Esophagus squamous epithelium (tissue), 5 donors: ENCODE results near the gene APOC3. TPM values are rescaled to one million over a fixed set of nuclear protein-coding genes. Genes with fewer than 3 reads are reported as not detected.

Experiments
- DNase-seq: peaks from one replicate; lab custom pipeline; 2025; lab: John Stamatoyannopoulos, UW
- H3K27ac ChIP-seq, 4 donors: fragments of 200-600 bp; sonication (generic); one replicate each; pipeline ENCODE4 v1.5.1; 2016 to 2019; ENCODE audit warnings: mild to moderate bottlenecking in 1 of 4
- H3K27me3 ChIP-seq, 4 donors: fragments of 200-600 bp; sonication (generic); 1 replicate in 3 of 4; 2 replicates in 1 of 4; pipeline versions ENCODE4 v1.5.1 to v1.6.0; 2017 to 2021; ENCODE audit warnings: antibody characterized with exemption in 1 of 4
- H3K36me3 ChIP-seq, 3 donors: fragments of 200-600 bp; sonication (generic); one replicate each; pipeline ENCODE4 v1.5.1; 2016 to 2019
- H3K4me1 ChIP-seq, 3 donors: fragments of 200-600 bp; sonication (generic); one replicate each; pipeline ENCODE4 v1.5.1; 2017 to 2019
- H3K4me3 ChIP-seq, 4 donors: fragments of 200-600 bp; sonication (generic); 1 replicate in 3 of 4; 2 replicates in 1 of 4; pipeline ENCODE4 v1.5.1; 2016 to 2019; ENCODE audit warnings: mild to moderate bottlenecking in 2 of 4, moderate library complexity in 1 of 4
- H3K9me3 ChIP-seq, 3 donors: fragments of 200-600 bp; sonication (generic); one replicate each; pipeline ENCODE4 v1.5.1; 2016 to 2019
- POLR2A ChIP-seq, 4 donors: fragments of 450-650 bp; IDR thresholded peaks; one replicate each; pipeline ENCODE4 v1.6.1; 2017; ENCODE audit warnings: antibody characterized with exemption in 4 of 4, mild to moderate bottlenecking in 4 of 4, moderate library complexity in 3 of 4
- WGBS, 2 donors: methylation state at CpG; one replicate each; pipeline ENCODE4 v1.1.5; 2018; 5-methylcytosine and 5-hydroxymethylcytosine counted together
- intact Hi-C: fragments of 100-400 bp; cut with DNase I; formaldehyde crosslinking; loops from one replicate; pipeline ENCODE4 v1.15.0; 2022
- total RNA-seq, 4 donors: library from RNA; depleted of rRNA; stranded (reverse); fragments of >200 nt; gene quantifications; one replicate each; pipeline ENCODE4 v1.1.0, GENCODE V29; 2016
- TF ChIP-seq, protein P1 (sequence below), 6 experiments: fragments of 450-650 bp in 4 of 6; fragments of 200-600 bp in 2 of 6; sonication (generic) in 2 of 6; IDR thresholded peaks; one replicate each; pipeline ENCODE4 v1.5.1; 2016 to 2019; ENCODE audit warnings: antibody characterized with exemption in 6 of 6, mild to moderate bottlenecking in 4 of 6, moderate library complexity in 4 of 6
- donor health status: DM: yes; HTN: yes; CAD: no.

Gene APOC3
- total RNA-seq, 4 donors from 2014 or later, result not detected

DNA sequence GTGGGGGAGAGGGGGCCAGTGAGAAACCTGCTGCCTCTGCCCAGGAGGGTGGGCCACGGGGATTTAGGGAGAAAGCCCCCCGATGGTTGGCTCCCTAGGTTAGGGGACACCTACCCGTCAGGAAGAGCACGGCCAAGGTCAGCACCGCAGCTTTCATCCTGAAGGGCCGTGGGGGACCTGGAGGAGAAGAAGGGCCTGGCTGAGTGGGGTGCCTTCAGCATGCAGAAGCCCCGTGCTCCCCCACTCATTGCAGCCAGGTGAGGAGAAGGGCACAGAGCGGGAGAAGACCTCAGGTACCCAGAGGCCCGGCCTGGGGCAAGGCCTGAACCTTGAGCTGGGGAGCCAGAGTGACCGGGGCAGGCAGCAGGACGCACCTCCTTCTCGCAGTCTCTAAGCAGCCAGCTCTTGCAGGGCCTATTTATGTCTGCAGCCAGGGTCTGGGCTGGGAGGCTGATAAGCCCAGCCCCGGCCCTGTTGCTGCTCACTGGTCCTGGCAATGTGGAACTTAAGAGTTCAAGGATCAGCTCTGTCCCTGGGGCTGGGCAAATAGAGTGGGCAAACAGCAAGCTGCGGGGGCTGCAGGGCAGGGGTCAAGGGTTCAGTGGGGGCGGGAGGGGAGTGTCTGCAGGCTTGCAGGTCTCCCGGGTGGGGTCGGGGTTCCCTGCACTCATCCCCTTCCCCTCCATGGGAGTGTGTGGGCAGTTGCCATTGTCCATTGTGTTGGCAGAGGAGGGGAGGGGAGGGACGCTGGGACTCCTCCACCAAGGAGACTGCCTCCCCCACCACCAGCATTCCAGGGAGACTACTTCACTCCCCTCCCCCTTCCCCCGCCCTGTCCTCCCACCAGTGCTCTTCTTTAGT lies 7.8 kb downstream of the APOC3 start, which contains the start of gene APOA1:
APOA1 (minus strand) TSS at position 392 of the 861 bp plus-strand sequence; CDS start at position 157, 235 bp downstream.
- no peak within 1 kb of the TSS for H3K4me3 ChIP-seq
- DNase-seq, result no peak
- peak within 1 kb of the TSS in 2 of 4 donors; percentile 58 to 81 for H3K27ac ChIP-seq
- H3K4me1 ChIP-seq, result peaks cover 14 to 22% (median 15%) of the 10 kb centered on the region in 3 donors
- H3K36me3 ChIP-seq, result no peaks in the 10 kb centered on the region
- TF ChIP-seq, protein P1, sequence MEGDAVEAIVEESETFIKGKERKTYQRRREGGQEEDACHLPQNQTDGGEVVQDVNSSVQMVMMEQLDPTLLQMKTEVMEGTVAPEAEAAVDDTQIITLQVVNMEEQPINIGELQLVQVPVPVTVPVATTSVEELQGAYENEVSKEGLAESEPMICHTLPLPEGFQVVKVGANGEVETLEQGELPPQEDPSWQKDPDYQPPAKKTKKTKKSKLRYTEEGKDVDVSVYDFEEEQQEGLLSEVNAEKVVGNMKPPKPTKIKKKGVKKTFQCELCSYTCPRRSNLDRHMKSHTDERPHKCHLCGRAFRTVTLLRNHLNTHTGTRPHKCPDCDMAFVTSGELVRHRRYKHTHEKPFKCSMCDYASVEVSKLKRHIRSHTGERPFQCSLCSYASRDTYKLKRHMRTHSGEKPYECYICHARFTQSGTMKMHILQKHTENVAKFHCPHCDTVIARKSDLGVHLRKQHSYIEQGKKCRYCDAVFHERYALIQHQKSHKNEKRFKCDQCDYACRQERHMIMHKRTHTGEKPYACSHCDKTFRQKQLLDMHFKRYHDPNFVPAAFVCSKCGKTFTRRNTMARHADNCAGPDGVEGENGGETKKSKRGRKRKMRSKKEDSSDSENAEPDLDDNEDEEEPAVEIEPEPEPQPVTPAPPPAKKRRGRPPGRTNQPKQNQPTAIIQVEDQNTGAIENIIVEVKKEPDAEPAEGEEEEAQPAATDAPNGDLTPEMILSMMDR (IDR thresholded peaks at IDR 0.05), result no peak
- TF ChIP-seq POLR2A (IDR thresholded peaks at IDR 0.05), result no peak
- H3K27me3 ChIP-seq, result peaks cover 0 to 9% (median 0%) of the 10 kb centered on the region in 4 donors
- 71 to 93% methylated on average over 6 to 9 of the region's 19 CpGs for WGBS, 2 donors
- intact Hi-C loops, result no loop called here
- no peaks in the 10 kb centered on the region for H3K9me3 ChIP-seq

DNA sequence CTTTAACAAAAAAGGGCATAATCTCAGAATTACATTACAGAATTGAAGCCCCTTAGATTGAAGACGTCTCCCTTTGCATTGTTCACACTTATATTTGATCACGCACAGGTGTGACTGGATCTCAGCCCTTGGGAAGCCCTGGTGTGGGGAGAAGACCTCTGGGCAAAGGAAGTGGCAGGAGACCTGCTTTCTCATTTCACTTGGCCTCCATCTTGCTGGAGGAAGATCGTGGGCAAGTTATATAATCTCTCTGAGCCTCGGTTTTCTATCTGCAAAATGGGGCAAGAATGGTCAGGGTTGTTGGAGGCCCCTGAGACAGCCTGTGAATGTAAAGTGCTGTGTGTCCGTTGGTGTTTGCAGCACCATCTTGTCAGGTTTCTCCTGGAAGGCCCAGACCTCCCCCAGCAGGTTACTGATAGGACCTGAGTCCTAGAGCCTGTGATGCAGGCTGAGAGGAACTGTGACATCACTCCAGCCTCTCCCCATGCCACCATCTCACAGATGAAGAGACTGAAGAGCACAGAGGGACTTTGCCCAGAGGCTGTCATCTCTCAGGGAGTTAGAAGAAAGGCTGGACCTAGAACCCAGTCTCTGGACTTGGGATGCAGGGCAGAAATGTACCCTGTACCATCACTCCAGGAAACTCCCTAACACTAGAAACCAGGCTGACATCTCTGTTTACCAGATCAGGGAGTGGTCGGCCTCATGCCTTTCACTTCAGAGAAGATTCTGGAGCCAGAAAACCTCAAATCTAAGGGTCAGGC lies 8.8 kb downstream of the APOC3 start:
- H3K36me3 ChIP-seq, result peaks cover 0 to 8% (median 0%) of the 10 kb centered on the region in 3 donors
- 74 to 75% methylated on average over 5 of the region's 6 CpGs for WGBS, 2 donors
- H3K4me3 ChIP-seq, result no peak overlapping the region
- H3K27me3 ChIP-seq, result peaks cover 0 to 9% (median 0%) of the 10 kb centered on the region in 4 donors
- no peaks in the 10 kb centered on the region for H3K9me3 ChIP-seq
- DNase-seq, result no peak
- intact Hi-C loops, result no loop called here
- H3K4me1 ChIP-seq, result peaks cover 14 to 22% (median 15%) of the 10 kb centered on the region in 3 donors
- TF ChIP-seq POLR2A (IDR thresholded peaks at IDR 0.05), result no peak
- TF ChIP-seq, protein P1 (IDR thresholded peaks at IDR 0.05), result no peak
- no peak overlapping the region for H3K27ac ChIP-seq

DNA sequence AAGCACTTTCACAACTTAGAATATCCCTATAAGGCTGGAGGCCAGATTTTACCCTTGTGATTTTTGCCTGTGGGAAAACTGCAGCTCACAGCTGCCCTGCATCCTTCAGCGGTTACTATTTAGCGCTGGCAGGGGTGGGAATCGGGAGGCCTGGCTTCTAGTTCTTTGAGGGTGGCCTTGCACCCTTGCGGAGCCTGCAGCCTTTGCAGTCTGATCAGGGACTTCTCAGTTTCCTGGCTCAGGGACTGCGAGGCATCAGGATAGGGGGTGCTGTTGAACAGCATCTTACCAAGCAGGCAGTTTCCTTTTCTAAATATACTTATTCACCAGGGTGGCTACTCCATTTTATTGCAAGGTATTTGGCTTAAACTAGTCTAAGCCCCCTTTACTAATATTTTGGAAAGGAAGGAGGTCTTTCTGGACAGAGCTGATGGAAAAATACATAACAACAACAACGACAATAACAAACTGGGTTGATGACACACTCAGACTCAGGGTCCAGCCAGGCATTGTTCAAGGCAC lies 10.6 kb downstream of the APOC3 start:
- no peak for DNase-seq
- TF ChIP-seq, protein P1 (IDR thresholded peaks at IDR 0.05), result no peak
- TF ChIP-seq POLR2A (IDR thresholded peaks at IDR 0.05), result no peak
- H3K27me3 ChIP-seq, result peaks cover 0 to 3% (median 0%) of the 10 kb centered on the region in 4 donors
- 49 to 67% methylated on average over 5 to 6 of the region's 6 CpGs for WGBS, 2 donors
- H3K27ac ChIP-seq, result no peak overlapping the region
- H3K9me3 ChIP-seq, result no peaks in the 10 kb centered on the region
- peaks cover 0 to 26% (median 0%) of the 10 kb centered on the region in 3 donors for H3K36me3 ChIP-seq
- H3K4me1 ChIP-seq, result peaks cover 11 to 17% (median 12%) of the 10 kb centered on the region in 3 donors
- no peak overlapping the region for H3K4me3 ChIP-seq
- intact Hi-C loops, result no loop called here

- no peaks in the 10 kb centered on the region for H3K27me3 ChIP-seq
Measured at GRCh38 chr11:116840746-116841296, 11.1 kb downstream of the APOC3 start.

More at GRCh38 chr11:116840746-116841296, 11.1 kb downstream of the APOC3 start:
- intact Hi-C loops, result no loop called here
- no peaks in the 10 kb centered on the region for H3K9me3 ChIP-seq
- TF ChIP-seq, protein P1 (IDR thresholded peaks at IDR 0.05), result no peak
- no peak for TF ChIP-seq POLR2A (IDR thresholded peaks at IDR 0.05)
- peaks cover 5 to 11% (median 8%) of the 10 kb centered on the region in 3 donors for H3K4me1 ChIP-seq
- no peak overlapping the region for H3K27ac ChIP-seq
- H3K36me3 ChIP-seq, result peaks cover 0 to 31% (median 0%) of the 10 kb centered on the region in 3 donors
- H3K4me3 ChIP-seq, result no peak overlapping the region
- WGBS, 2 donors, result 76 to 82% methylated on average over 7 to 9 of the region's 9 CpGs
- no peak for DNase-seq
